ENCODE measurements around the gene HSD17B2.

The HSD17B2 gene

GRCh38 chr16:82016964-82017363, 18.1 kb upstream of the HSD17B2 start:
- TF ChIP-seq, protein P1, sequence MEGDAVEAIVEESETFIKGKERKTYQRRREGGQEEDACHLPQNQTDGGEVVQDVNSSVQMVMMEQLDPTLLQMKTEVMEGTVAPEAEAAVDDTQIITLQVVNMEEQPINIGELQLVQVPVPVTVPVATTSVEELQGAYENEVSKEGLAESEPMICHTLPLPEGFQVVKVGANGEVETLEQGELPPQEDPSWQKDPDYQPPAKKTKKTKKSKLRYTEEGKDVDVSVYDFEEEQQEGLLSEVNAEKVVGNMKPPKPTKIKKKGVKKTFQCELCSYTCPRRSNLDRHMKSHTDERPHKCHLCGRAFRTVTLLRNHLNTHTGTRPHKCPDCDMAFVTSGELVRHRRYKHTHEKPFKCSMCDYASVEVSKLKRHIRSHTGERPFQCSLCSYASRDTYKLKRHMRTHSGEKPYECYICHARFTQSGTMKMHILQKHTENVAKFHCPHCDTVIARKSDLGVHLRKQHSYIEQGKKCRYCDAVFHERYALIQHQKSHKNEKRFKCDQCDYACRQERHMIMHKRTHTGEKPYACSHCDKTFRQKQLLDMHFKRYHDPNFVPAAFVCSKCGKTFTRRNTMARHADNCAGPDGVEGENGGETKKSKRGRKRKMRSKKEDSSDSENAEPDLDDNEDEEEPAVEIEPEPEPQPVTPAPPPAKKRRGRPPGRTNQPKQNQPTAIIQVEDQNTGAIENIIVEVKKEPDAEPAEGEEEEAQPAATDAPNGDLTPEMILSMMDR (IDR thresholded peaks at IDR 0.05) = no peak
- no peak for DNase-seq (ENCODE audit: low spot score)
- no peak overlapping the region for H3K4me3 ChIP-seq

DNA sequence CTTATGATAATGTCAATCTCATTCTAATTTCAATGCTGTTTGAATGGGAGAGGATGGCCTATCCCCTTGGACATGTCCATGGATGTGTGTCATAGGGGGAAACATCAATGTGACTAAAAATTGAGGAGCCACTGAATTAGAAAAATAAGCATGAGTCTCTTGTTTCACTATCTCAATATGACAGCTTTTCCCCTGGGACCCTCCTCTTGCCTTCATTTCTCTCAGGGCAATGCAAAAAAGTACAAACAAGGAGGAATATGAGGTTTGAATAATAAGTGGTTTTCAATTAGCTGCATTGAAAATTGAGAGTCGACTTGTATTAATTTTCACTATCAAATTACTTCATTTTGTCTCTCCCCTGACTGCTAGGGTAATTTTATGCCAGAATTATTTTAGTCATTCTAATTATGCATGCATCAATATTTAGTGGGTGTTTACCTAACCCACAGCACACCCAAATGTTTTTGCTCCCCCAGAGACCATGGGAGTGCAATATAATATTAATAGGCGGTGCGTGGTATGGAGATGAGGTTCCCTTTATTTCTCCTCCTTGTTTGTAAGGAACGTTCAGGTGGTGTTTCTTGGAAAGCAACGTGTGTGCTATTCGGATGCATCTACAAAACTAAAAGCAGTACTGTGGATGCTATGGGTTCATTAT, 17.0 kb upstream of the HSD17B2 start:
- Histone ChIP-seq H3K27ac (no peak overlapping the region), H3K4me3 (no peak overlapping the region)
- TF ChIP-seq, protein P1 (IDR thresholded peaks at IDR 0.05) = no peak
- DNase-seq (ENCODE audit: low spot score) = no peak

More at GRCh38 chr16:82016964-82017363, 18.1 kb upstream of the HSD17B2 start:
- H3K27ac ChIP-seq = no peak overlapping the region

GRCh38 chr16:82019535-82019934, 15.5 kb upstream of the HSD17B2 start:
- DNase-seq (ENCODE audit: low spot score) = no peak
- TF ChIP-seq, protein P1 (IDR thresholded peaks at IDR 0.05) = no peak
- Histone ChIP-seq H3K4me3 (no peak overlapping the region), H3K27ac (no peak overlapping the region)

GRCh38 chr16:82020051-82020450, 15.0 kb upstream of the HSD17B2 start:
- TF ChIP-seq, protein P1 (IDR thresholded peaks at IDR 0.05) = no peak
- H3K4me3 ChIP-seq = no peak overlapping the region
- DNase-seq (ENCODE audit: low spot score) = no peak
- no peak overlapping the region for H3K27ac ChIP-seq

GRCh38 chr16:82023206-82023605, 11.8 kb upstream of the HSD17B2 start:
- H3K4me3 ChIP-seq = no peak overlapping the region
- TF ChIP-seq, protein P1 (IDR thresholded peaks at IDR 0.05) = no peak
- DNase-seq (ENCODE audit: low spot score) = no peak
- no peak overlapping the region for H3K27ac ChIP-seq

- TF ChIP-seq, protein P1 (IDR thresholded peaks at IDR 0.05) = no peak
- DNase-seq (ENCODE audit: low spot score) = no peak
- Histone ChIP-seq H3K4me3 (no peak overlapping the region), H3K27ac (no peak overlapping the region)
Measured at GRCh38 chr16:82024316-82024715, 10.7 kb upstream of the HSD17B2 start.

- H3K27ac ChIP-seq = no peak overlapping the region
- TF ChIP-seq, protein P1 (IDR thresholded peaks at IDR 0.05) = no peak
- DNase-seq (ENCODE audit: low spot score) = no peak
- no peak overlapping the region for H3K4me3 ChIP-seq
Measured at GRCh38 chr16:82024883-82025282, 10.2 kb upstream of the HSD17B2 start.
